LNCaP clone FGC (cell line): ENCODE data around the gene SND1.

Experiments used
- DNase-seq: peaks from one replicate; pipeline ENCODE4 v3.0.0-alpha.2; 2011; ENCODE audit warnings: low read depth
- H3K4me3 ChIP-seq: 2 replicates; pipeline ENCODE4 v1.5.1; 2011; ENCODE audit warnings: mild to moderate bottlenecking, low read depth, low read length, control low read depth
- CTCF ChIP-seq: IDR thresholded peaks from 2 replicates; pipeline ENCODE4 v1.5.1; 2012; ENCODE audit warnings: mild to moderate bottlenecking; ENCODE audit not compliant: control insufficient read depth, insufficient read depth; ENCODE audit errors: extremely low read depth

Gene SND1

GRCh38 chr7:128053023-128053422, 401.0 kb downstream of the SND1 start:
- no peak for TF ChIP-seq CTCF
- H3K4me3 ChIP-seq = no peak overlapping the region
- peak; percentile 84 for DNase-seq

- no peak for DNase-seq
- no peak for TF ChIP-seq CTCF
- H3K4me3 ChIP-seq = no peak overlapping the region
Measured at GRCh38 chr7:128053991-128054390, 402.0 kb downstream of the SND1 start.

GRCh38 chr7:128054511-128054910, 402.5 kb downstream of the SND1 start:
- no peak for TF ChIP-seq CTCF
- no peak overlapping the region for H3K4me3 ChIP-seq
- DNase-seq = no peak

- no peak overlapping the region for H3K4me3 ChIP-seq
- no peak for DNase-seq
- no peak for TF ChIP-seq CTCF
Measured at GRCh38 chr7:128055637-128056036, 403.6 kb downstream of the SND1 start.

- no peak overlapping the region for H3K4me3 ChIP-seq
- DNase-seq = no peak
- no peak for TF ChIP-seq CTCF
Measured at GRCh38 chr7:128056901-128057300, 404.9 kb downstream of the SND1 start.

- H3K4me3 ChIP-seq = no peak overlapping the region
- TF ChIP-seq CTCF = no peak
- no peak for DNase-seq
Measured at GRCh38 chr7:128057909-128058308, 405.9 kb downstream of the SND1 start.

GRCh38 chr7:128059143-128059988, 407.4 kb downstream of the SND1 start:
- no peak for DNase-seq
- no peak overlapping the region for H3K4me3 ChIP-seq
- no peak for TF ChIP-seq CTCF
